Spinal cord (tissue), 10 donors: ENCODE results near the gene SLTM. TPM values are rescaled to one million over a fixed set of nuclear protein-coding genes. Genes with fewer than 3 reads are reported as not detected.
"Not testable (repeated sequence)": the region's sequence is repeated elsewhere in the genome, so short reads cannot be mapped to it uniquely, and the experiment has no call there.

Experiments used
- DNase-seq, 6 donors: peaks; one replicate each; pipeline versions ENCODE4 v3.0.0 to v3.0.0-alpha.2; 2013 to 2015; ENCODE audit warnings: low spot score in 6 of 6, low read depth in 4 of 6
- H3K27ac ChIP-seq: one replicate; pipeline ENCODE4 v1.5.1; 2013; ENCODE audit warnings: low read depth, low read length, control low read depth
- H3K27me3 ChIP-seq: one replicate; pipeline ENCODE4 v1.6.1; 2013; ENCODE audit warnings: low read length; ENCODE audit not compliant: control insufficient read depth, insufficient read depth
- H3K36me3 ChIP-seq: one replicate; pipeline ENCODE4 v1.6.1; 2013; ENCODE audit warnings: low read length; ENCODE audit not compliant: control insufficient read depth, insufficient read depth
- H3K4me1 ChIP-seq: one replicate; pipeline ENCODE4 v1.6.1; 2013; ENCODE audit warnings: low read length; ENCODE audit not compliant: control insufficient read depth, insufficient read depth
- H3K4me3 ChIP-seq: one replicate; pipeline ENCODE4 v1.5.1; 2013; ENCODE audit warnings: low read depth, low read length, control low read depth
- H3K9me3 ChIP-seq: one replicate; pipeline ENCODE4 v1.6.1; 2013; ENCODE audit warnings: low read length; ENCODE audit not compliant: control insufficient read depth, insufficient read depth
- whole genome bisulfite sequencing: methylation state at CpG from one replicate; pipeline ENCODE4 v1.1.5; 2013; ENCODE audit warnings: missing lambda C conversion rate; ENCODE audit not compliant: insufficient coverage; 5-methylcytosine and 5-hydroxymethylcytosine counted together
- polyA plus RNA-seq, 2 donors: library from polyadenylated mRNA; unstranded; fragments of 120-200 nt; gene quantifications; one replicate each; pipeline ENCODE4 v1.2.1, GENCODE V29; 2013; ENCODE audit not compliant: insufficient read length in 2 of 2
- total RNA-seq, 2 donors: library from RNA; depleted of rRNA in 1 of 2; stranded (reverse); fragments of 120-200 nt in 1 of 2; fragments of >200 nt in 1 of 2; gene quantifications; one replicate each; pipeline versions ENCODE4 v1.2.3 to v1.2.4, GENCODE V29; 2013 to 2014
- donor health status: healthy.

Gene SLTM
- total and polyA plus RNA-seq, 4 donors = 90.5 to 93.4 (median 91.3) TPM

DNA sequence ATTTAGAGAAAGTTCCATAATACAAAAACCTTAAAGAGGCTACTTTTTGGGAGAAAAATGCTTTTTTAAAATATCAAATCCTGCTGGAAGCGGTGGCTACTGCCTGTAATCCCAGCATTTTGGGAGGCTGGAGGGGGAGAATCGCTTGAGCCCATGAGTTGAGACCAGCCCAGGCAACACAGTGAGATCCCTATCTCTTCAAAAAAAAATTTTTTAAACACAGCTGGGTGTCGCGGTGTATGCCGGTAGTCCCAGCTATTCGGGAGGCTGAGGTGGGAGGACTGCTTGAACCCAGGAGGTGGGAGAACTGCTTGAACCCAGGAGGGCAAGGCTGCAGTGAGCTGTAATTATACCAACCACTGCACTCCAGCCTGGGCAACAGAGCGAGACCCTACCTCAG lies 14.2 kb downstream of the SLTM start:
- H3K9me3 ChIP-seq = no peaks in the 10 kb centered on the region
- no peaks in the 10 kb centered on the region for H3K4me1 ChIP-seq

DNA sequence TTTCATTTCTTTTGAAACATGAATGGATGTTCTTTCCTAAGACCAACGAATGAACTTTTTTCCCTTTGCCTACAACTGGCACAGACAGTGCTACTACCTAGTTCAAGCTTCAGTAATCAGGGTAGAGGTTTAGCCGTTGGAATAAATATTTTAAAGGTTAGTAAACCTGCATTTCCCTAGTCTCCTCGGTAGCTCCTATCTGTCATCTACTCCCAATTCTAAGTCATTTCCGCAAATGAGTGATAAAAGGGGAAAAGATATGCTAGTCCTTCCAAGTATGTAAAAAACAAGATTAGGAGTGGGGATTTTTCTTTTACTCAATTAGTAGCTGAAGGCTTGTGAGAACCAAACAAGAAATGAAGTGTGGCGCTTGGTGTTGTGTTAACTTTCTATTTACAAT lies 15.2 kb downstream of the SLTM start:
- Histone ChIP-seq H3K36me3 (peaks cover 12% of the 10 kb centered on the region), H3K4me1 (no peaks in the 10 kb centered on the region)
- no CpG with 5 or more reads among the region's 5 CpGs for WGBS

More for the DNA sequence above, 14.2 kb downstream of the SLTM start:
- peaks cover 12% of the 10 kb centered on the region for H3K36me3 ChIP-seq
- DNase-seq = no peak
- no peak overlapping the region for H3K4me3 ChIP-seq
- H3K27me3 ChIP-seq = no peaks in the 10 kb centered on the region
- no peak overlapping the region for H3K27ac ChIP-seq
- WGBS = no CpG with 5 or more reads among the region's 7 CpGs

DNA sequence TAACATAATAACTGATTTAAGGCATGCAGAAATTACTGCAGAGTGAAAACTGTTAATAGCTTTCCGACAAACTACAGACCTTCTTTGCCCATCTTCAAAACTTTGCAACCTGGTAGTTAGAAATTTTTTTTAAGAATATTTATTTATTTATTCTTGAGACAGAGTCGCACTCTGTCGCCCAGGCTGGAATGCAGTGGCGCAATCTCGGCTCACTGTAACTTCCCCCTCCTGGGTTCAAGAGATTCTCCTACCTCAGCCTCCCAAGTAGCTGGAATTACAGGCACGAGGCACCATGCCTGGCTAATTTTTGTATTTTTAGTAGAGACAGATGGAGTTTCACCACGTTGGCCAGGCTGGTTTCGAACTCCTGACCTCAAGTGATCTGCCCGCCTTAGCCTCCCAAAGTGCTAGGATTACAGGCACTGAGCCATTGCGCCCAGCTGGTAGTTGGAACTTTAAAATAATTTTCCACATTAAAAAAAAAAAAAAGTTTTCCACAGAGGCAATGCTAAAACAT lies 15.8 kb downstream of the SLTM start:
- H3K4me3 ChIP-seq, DNase-seq, H3K27ac ChIP-seq, H3K9me3 ChIP-seq, H3K4me1 ChIP-seq, H3K27me3 ChIP-seq: not testable (repeated sequence)
- peaks cover 12% of the 10 kb centered on the region for H3K36me3 ChIP-seq
- 79% methylated on average over 3 of the region's 10 CpGs for WGBS

More for the DNA sequence above, 15.2 kb downstream of the SLTM start:
- Histone ChIP-seq H3K4me3 (no peak overlapping the region), H3K27me3 (no peaks in the 10 kb centered on the region), H3K9me3 (no peaks in the 10 kb centered on the region), H3K27ac (no peak overlapping the region)
- DNase-seq = no peak

DNA sequence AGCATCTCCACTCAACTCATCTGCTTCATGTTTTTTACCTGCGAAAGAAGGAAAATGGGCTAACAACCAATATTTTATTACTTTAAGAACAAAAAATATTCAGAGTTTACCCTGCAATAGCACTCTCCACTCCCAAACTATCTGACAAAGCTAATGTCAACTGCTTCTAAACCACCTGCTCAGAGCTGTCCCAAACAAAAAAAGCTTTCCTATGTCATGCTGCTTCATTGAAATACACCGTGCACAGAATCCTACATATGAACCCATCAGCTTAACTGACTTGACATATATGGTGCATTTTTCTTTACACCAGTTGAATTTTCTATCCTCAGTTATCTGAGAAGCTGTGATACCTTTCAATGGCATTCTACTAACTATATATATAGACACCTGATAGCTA lies 16.5 kb downstream of the SLTM start:
- WGBS = 100% methylated on average over 1 of the region's 2 CpGs
- no peak for DNase-seq

DNA sequence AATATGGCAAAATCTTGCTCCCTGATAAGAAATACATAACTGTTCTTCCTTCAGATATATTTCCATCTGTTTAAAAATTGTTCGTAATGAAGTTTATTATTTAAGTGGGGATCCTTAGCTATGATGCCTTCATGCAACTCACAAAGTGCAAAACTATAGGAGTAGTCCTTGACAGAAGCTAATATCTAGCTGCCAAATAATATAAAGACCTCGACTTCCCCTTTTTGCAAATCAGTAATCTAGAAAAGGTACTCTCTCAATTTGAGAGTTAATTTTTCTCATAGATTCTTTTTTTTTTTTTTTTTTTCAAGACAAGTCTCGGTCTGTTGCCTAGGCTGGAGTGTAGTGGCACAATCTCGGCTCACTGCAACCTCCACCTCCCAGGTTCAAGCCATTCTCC lies 23.0 kb downstream of the SLTM start:
- Histone ChIP-seq H3K27me3 (no peaks in the 10 kb centered on the region), H3K4me3 (no peak overlapping the region), H3K4me1 (no peaks in the 10 kb centered on the region), H3K9me3 (no peaks in the 10 kb centered on the region), H3K27ac (no peak overlapping the region), H3K36me3 (peaks cover 8% of the 10 kb centered on the region)
- no CpG with 5 or more reads among the region's 4 CpGs for WGBS
- DNase-seq = no peak

More for the DNA sequence above, 16.5 kb downstream of the SLTM start:
- no peaks in the 10 kb centered on the region for H3K9me3 ChIP-seq
- no peak overlapping the region for H3K27ac ChIP-seq
- peaks cover 12% of the 10 kb centered on the region for H3K36me3 ChIP-seq
- no peak overlapping the region for H3K4me3 ChIP-seq
- H3K4me1 ChIP-seq = no peaks in the 10 kb centered on the region
- no peaks in the 10 kb centered on the region for H3K27me3 ChIP-seq

DNA sequence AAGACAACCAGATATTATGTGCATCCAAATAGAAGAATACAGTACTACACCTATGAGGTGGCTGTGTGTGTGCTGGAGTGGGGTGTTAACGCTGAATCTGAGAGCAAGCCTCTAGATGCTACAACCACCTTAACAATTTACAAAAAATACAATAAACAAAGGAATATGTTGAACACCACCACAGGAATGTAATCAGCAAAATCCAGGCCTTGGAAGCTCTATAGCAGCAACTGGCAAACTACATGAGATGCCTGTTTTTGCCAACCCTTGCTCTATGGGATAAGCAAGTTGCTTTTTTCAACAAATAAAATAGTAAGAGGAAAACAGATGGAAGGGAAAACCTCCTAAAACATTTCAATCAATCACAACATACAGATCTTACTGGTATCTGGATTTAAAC lies 23.9 kb downstream of the SLTM start:
- WGBS = no CpG with 5 or more reads among the region's 1 CpG
- no peak overlapping the region for H3K4me3 ChIP-seq
- DNase-seq = peak in 1 of 6 donors; percentile 23
- H3K27ac ChIP-seq = no peak overlapping the region
- no peaks in the 10 kb centered on the region for H3K4me1 ChIP-seq
- H3K27me3 ChIP-seq = no peaks in the 10 kb centered on the region
- H3K36me3 ChIP-seq = peaks cover 4% of the 10 kb centered on the region
- H3K9me3 ChIP-seq = no peaks in the 10 kb centered on the region

DNA sequence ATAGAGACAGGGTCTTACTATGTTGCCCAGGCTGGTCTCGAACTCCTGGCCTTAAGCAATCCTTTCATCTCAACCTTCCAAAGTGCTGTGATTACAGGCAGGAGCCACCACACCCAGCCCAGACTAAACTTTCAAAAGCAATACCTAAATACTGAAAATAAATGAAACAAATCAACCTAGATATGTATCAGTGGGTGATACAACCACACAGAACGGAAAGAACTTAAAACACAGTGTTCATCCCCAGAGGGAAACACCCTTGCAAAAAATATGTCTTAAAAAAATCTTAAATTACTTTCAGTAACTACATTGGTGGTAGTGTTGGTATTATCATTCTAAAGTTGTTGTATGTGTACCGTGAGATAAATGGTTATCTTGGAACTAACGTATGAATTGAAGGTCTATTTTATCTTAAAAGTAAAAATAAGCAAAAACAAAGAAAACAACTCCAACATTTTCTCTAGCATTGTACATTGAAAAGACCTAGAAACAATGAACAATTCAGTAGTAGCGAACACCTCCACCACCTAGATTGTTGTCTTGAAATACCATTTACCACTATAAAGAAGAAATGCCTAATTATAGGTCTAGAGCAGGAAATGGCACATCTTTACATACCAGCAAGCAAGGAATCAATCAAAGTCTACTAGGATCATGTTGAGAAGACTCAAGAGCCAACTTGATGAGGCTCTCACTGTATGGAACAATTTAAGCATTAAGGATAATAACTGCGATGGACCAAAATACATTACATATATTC lies 24.7 kb downstream of the SLTM start:
- DNase-seq = no peak
- no peak overlapping the region for H3K4me3 ChIP-seq
- 100% methylated on average over 1 of the region's 6 CpGs for WGBS
- no peaks in the 10 kb centered on the region for H3K4me1 ChIP-seq
- H3K36me3 ChIP-seq = peaks cover 12% of the 10 kb centered on the region
- H3K9me3 ChIP-seq = no peaks in the 10 kb centered on the region
- H3K27me3 ChIP-seq = no peaks in the 10 kb centered on the region
- no peak overlapping the region for H3K27ac ChIP-seq

DNA sequence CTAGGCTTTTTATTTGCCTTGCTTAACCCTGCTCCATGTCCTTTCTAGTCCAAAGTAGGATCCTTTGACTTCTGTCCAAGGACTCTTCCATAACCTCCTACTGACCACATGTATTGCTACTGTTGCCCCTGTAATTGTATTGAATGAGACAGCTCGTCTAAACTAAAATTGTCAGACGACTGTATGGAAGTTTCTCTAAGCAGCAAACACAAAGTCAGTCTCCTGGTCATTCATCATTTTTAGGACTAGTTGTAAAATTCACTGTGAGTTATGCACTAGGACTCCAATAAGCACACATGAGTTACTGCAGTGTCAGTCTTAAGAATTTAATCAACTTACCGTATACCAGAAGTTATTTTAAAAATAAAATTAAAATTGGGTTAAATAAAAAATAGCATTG lies 32.8 kb downstream of the SLTM start:
- Histone ChIP-seq H3K27me3 (no peaks in the 10 kb centered on the region), H3K36me3 (peaks cover 14% of the 10 kb centered on the region)

DNA sequence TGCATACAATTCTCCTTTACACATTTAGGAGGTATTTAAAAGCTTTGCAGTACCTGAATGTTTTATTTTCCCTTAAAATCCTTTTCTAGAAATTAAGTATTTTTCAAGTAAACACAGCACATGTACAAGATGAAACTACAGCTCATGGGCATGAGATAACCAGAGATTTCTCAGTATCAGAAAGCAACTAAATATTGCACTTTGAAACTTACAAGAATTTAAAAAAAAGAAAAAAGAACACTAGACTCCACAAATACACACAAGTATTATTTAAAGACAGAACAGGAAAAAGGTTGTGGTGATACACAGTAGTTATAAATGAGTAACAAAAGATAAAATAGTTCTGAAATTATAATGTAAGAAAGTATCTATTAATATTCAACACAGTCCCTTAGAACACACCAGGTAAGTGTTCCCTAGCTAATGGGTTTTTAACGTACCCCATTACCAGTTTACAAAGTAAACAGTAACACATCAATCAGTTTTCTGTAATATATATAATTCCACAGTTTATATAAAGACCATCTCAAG lies 35.3 kb downstream of the SLTM start:
- Histone ChIP-seq H3K4me3 (no peak overlapping the region), H3K36me3 (peaks cover 13% of the 10 kb centered on the region), H3K27me3 (no peaks in the 10 kb centered on the region), H3K9me3 (no peaks in the 10 kb centered on the region), H3K4me1 (no peaks in the 10 kb centered on the region), H3K27ac (no peak overlapping the region)
- no CpG with 5 or more reads among the region's 1 CpG for WGBS
- no peak for DNase-seq

More for the DNA sequence above, 32.8 kb downstream of the SLTM start:
- Histone ChIP-seq H3K4me1 (no peaks in the 10 kb centered on the region), H3K9me3 (no peaks in the 10 kb centered on the region), H3K4me3 (no peak overlapping the region), H3K27ac (no peak overlapping the region)
- no CpG with 5 or more reads among the region's 3 CpGs for WGBS
- no peak for DNase-seq

DNA sequence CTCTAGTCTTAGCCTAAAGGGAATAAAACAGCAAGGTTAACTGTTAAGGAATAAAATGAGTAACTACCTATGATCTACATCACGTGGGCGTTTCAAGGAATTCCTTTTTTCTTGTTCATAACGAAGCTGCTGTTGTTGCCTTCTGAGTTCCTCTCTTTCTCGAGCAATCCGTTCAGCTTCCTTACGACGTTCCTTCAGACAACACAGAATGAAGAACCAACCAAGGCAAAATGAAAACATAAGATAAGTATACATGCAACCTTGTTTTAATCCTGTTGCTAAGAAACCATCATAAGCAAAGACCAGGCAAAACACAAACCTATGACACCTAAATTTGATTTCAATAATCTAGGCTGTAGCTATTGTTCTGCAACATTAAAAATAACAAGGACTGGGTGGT lies 44.1 kb downstream of the SLTM start:
- Histone ChIP-seq H3K9me3 (no peaks in the 10 kb centered on the region), H3K27me3 (no peaks in the 10 kb centered on the region), H3K27ac (no peak overlapping the region), H3K4me3 (no peak overlapping the region), H3K36me3 (peaks cover 29% of the 10 kb centered on the region), H3K4me1 (no peaks in the 10 kb centered on the region)
- no peak for DNase-seq
- WGBS = 97% methylated on average over 5 of the region's 7 CpGs
